ENCODE results near the gene SLC25A26.

The SLC25A26 gene

DNA sequence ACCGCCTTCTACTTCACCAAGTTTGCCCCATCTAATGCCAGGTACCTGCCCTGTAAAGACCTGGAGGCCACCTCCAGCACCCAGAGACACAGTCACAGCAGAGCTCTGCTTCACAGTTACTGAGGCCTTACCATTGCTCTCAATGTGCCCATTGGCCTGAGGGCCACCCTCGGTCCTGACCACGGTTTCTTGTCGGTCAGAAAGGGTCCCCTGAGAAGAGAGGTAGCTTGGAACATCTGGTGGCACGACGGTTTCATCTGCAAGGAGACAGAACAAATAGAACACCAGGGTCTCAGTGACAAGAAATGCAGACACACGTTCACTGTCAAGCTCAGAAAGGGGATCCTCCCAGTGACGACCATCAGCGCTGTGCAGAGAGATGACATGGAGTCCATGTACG is 161.3 kb downstream of the SLC25A26 start:
- Mint-ChIP-seq H3K27me3 (ENCODE audit: low read depth) (peaks cover 3% of the 10 kb centered on the region), H3K4me1 (peaks cover 29% of the 10 kb centered on the region), H3K36me3 (ENCODE audit: low read depth) (peaks cover 94% of the 10 kb centered on the region), H3K27ac (no peak overlapping the region), H3K9me3 (peaks cover 6% of the 10 kb centered on the region), H3K4me3 (no peak overlapping the region)
- TF ChIP-seq, protein P1, sequence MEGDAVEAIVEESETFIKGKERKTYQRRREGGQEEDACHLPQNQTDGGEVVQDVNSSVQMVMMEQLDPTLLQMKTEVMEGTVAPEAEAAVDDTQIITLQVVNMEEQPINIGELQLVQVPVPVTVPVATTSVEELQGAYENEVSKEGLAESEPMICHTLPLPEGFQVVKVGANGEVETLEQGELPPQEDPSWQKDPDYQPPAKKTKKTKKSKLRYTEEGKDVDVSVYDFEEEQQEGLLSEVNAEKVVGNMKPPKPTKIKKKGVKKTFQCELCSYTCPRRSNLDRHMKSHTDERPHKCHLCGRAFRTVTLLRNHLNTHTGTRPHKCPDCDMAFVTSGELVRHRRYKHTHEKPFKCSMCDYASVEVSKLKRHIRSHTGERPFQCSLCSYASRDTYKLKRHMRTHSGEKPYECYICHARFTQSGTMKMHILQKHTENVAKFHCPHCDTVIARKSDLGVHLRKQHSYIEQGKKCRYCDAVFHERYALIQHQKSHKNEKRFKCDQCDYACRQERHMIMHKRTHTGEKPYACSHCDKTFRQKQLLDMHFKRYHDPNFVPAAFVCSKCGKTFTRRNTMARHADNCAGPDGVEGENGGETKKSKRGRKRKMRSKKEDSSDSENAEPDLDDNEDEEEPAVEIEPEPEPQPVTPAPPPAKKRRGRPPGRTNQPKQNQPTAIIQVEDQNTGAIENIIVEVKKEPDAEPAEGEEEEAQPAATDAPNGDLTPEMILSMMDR (IDR thresholded peaks at IDR 0.05; ENCODE audit: unreplicated experiment in 3 of 3) = no peak

DNA sequence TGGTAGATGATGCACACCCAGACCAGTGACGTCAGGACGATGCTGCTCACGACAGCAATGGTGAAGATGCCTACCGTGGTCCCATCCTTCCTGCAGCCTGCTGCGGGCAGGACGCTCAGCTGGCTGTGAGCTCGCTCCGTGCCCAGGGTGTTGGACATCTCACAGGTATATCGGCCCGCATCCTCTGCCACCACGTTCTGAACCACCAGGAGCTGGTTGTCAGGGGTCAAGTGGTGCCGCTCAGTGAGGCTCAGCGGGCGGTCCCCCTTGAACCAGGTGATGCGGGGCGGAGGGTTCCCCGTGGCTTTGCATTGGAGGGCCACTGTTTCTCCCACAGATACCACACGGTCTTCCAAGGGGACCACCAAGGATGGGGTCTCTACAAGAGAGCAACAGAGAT is 162.2 kb downstream of the SLC25A26 start:
- no peak overlapping the region for H3K27ac Mint-ChIP-seq
- H3K9me3 Mint-ChIP-seq = peaks cover 7% of the 10 kb centered on the region
- no peak overlapping the region for H3K4me3 Mint-ChIP-seq
- TF ChIP-seq, protein P1 (IDR thresholded peaks at IDR 0.05; ENCODE audit: unreplicated experiment in 3 of 3) = no peak
- H3K4me1 Mint-ChIP-seq = peaks cover 25% of the 10 kb centered on the region
- H3K27me3 Mint-ChIP-seq (ENCODE audit: low read depth) = peaks cover 3% of the 10 kb centered on the region
- H3K36me3 Mint-ChIP-seq (ENCODE audit: low read depth) = peaks cover 93% of the 10 kb centered on the region

DNA sequence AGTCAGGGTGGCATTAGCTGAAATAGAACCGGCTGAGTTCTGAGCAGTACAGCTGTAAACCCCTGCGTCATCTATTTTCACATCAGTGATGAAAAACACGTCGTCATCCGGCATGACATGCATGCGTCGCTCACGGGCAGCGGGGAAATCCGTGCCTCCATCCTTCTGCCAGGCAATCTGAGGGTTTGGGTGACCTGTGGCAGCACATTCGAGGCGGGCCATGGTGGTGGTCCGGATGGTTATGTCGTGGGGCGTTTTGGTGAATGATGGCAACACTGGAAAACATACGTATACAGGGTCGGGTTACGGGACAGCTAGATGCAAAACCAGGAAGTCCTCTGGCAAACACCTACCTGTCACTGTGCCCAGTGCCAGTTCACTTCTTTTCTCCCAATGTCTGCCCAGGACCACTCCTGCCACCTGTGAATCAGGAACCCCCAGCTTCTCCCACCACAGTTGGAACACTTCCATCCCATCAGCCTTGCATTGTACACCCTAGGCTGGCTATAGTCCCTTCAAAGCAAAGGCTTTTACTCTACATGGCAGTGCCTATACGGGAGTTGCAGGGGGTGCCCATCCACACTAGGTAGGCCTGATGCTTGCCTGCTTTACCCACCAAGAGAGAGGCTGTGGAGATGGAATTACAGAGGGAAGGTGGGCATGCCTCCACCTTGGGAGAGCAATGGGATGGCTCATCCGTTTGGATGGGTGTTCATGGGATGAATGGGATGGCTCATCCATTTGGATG is 163.4 kb downstream of the SLC25A26 start:
- peaks cover 7% of the 10 kb centered on the region for H3K9me3 Mint-ChIP-seq
- TF ChIP-seq, protein P1 (IDR thresholded peaks at IDR 0.05; ENCODE audit: unreplicated experiment in 3 of 3) = no peak
- no peak overlapping the region for H3K27ac Mint-ChIP-seq
- no peak overlapping the region for H3K4me3 Mint-ChIP-seq
- peaks cover 95% of the 10 kb centered on the region for H3K36me3 Mint-ChIP-seq (ENCODE audit: low read depth)
- H3K4me1 Mint-ChIP-seq = peaks cover 21% of the 10 kb centered on the region
- peaks cover 3% of the 10 kb centered on the region for H3K27me3 Mint-ChIP-seq (ENCODE audit: low read depth)

DNA sequence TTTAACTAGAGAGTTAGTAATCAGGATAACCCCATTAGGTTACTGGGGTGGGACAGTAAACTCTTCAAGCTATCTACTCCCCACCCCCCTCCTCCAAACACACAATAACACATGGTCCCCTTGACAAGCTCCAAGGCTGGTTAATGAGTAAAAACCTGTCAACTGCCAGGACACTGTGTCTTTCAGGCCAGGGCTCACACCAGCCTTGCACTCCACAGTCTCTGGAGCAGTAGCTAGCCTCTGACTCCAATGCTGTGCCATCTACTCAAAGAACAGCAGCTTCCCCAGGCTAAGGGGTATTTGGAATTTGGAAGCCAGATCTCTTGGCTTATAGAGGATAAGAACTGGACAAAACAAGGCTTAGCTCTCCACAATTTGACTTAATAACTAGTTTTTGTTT is 164.3 kb downstream of the SLC25A26 start:
- H3K4me3 Mint-ChIP-seq = no peak overlapping the region
- peaks cover 13% of the 10 kb centered on the region for H3K4me1 Mint-ChIP-seq
- H3K9me3 Mint-ChIP-seq = peaks cover 11% of the 10 kb centered on the region
- peaks cover 95% of the 10 kb centered on the region for H3K36me3 Mint-ChIP-seq (ENCODE audit: low read depth)
- no peak overlapping the region for H3K27ac Mint-ChIP-seq
- TF ChIP-seq, protein P1 (IDR thresholded peaks at IDR 0.05; ENCODE audit: unreplicated experiment in 3 of 3) = no peak
- peaks cover 3% of the 10 kb centered on the region for H3K27me3 Mint-ChIP-seq (ENCODE audit: low read depth)

DNA sequence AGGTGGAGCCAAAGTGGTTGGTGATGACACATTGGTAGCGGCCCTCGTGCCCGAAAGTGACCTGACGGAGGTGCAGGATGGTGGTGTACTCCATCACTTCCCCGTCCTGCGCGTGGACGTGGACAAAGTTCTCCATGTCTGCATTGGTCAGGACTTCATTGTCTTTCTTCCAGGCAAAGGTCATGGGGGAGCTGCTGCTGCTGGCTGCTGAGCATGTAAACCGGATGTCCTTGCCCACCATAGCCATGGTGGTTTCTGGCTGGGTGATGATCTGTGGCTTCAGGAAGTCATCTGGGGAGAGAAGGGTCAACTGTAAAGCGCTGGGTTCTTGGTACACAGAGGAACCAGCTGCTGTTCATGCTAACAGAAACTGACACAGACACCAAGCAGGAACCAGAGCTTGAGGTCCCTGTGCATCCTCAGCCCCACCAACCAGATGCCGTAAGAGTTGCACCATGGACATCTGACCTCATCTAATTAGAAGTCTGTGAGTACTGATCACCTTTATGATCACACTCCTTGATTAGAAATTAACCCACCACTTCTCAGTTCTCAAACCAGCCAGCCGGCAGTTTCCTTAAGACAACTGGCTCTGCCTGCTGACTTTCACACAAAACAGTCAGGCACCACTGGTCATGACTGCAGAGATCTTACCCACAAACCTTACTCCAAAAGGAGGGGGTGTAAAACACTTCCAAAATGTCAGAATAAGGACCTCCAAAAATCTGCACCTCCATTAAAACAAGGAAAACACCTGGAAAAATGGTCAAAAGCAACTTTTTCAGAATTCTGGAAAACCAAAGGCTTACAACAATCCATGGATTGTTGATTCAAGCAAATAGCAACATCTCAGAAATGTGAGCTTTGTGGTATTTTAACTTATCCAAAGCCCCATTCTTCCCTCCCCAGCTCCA is 165.5 kb downstream of the SLC25A26 start:
- Mint-ChIP-seq H3K4me3 (no peak overlapping the region), H3K4me1 (peaks cover 9% of the 10 kb centered on the region), H3K9me3 (peaks cover 11% of the 10 kb centered on the region), H3K36me3 (ENCODE audit: low read depth) (peaks cover 90% of the 10 kb centered on the region), H3K27me3 (ENCODE audit: low read depth) (peaks cover 3% of the 10 kb centered on the region), H3K27ac (peak overlapping the region in 2 of 3 experiments; percentile 2 to 11)
- TF ChIP-seq, protein P1 (IDR thresholded peaks at IDR 0.05; ENCODE audit: unreplicated experiment in 3 of 3) = no peak
